C1 segment of cervical spinal cord (tissue), 14 donors: ENCODE data around the gene CSN3.

Experiments used
- DNase-seq, 14 donors: peaks; one replicate each; lab custom pipeline; 2025; lab: John Stamatoyannopoulos, UW

The CSN3 gene

GRCh38 chr4:70291341-70291740 lies 48.9 kb downstream of the CSN3 start:
- no peak for DNase-seq

- no peak for DNase-seq
These were observed 55.2 kb downstream of the CSN3 start for GRCh38 chr4:70297576-70297975.

DNA sequence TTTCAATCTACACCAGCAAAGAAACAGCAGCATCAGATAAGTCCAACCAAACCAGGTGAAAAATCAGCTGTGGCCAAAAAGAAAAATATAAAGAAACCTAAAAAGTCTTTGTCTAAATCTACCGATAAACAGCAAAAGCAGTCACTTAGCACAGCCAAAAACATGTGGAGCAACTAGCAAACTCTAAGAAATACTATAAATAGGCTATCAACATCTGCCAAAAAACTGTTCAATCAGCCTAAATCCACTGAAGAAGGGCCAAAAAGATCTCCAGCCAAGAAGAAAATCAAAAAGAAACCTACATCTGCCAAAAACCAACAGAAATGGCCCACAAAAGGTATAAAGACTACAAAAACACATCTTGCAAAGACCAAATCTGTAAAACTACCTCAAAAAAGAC lies 55.7 kb downstream of the CSN3 start:
- no peak for DNase-seq

GRCh38 chr4:70299643-70300042 lies 57.2 kb downstream of the CSN3 start:
- DNase-seq, result no peak

GRCh38 chr4:70300215-70300614 lies 57.8 kb downstream of the CSN3 start:
- DNase-seq, result no peak
